Measurements from ENCODE around the gene NDUFS6. TPM values are rescaled to one million over a fixed set of nuclear protein-coding genes. Genes with fewer than 3 reads are reported as not detected.

The NDUFS6 gene
- total RNA-seq, 6 donors from 2014 or later, result 22.9 to 64.6 (median 39.3) TPM

DNA sequence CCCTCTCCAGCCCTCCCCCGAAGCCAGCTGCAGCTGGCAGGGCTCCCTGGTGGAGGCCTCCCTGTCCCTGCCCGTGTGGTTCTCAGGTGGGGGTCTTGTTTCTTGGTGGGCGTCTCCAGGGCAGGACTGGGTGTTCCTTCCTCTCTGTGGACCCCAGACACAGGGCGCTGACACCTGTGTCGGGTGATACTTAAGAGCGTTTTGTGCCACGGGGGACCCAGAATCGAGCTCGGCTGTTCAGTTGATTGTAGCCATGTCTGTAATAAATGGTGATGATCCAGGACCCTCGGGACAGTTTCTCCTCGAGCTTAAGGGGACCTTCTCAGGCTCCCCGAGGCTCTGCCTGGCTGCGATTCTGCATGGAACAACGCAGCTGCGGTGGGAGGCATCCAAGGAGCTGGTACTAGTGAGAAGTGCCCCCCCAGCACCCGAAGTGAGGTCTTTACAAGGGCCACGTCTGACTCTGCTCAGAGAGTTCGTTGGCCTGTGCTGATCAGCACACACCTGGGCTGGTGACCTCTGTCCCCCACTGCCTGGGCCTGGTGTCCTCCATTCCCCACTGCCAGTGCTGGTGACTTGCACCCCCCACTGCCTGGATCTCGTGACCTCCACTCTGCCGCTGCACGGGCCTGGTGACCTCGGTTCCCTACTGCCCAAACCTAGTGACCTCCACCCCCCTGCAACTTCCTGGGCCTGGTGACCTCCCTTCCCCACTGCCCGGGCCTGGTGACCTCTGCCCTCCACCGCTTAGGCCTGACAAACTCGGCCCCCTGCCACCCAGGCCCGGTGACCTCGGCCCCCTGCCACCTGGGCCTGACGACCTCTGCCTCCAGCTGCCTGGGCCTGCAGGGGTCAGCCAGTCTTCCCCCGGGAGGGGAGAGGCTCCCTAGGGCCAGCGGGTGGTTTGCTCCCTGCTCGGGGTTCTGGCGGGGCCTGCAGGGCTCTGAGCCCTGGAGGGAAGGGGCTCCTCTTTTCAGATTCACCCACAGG is 36.0 kb downstream of the NDUFS6 start:
- no peak overlapping the region for H3K27ac ChIP-seq
- WGBS, 2 donors, result 72 to 84% methylated on average over 14 to 28 of the region's 32 CpGs
- H3K9me3 ChIP-seq, result no peaks in the 10 kb centered on the region
- H3K27me3 ChIP-seq, result peaks cover 0 to 5% (median 0%) of the 10 kb centered on the region in 4 donors
- ATAC-seq (ENCODE audit: low FRiP score in 2 of 2) (no peak), DNase-seq (peak in 1 of 2 donors; percentile 67)
- H3K4me3 ChIP-seq, result no peak overlapping the region
- TF ChIP-seq, protein P1, sequence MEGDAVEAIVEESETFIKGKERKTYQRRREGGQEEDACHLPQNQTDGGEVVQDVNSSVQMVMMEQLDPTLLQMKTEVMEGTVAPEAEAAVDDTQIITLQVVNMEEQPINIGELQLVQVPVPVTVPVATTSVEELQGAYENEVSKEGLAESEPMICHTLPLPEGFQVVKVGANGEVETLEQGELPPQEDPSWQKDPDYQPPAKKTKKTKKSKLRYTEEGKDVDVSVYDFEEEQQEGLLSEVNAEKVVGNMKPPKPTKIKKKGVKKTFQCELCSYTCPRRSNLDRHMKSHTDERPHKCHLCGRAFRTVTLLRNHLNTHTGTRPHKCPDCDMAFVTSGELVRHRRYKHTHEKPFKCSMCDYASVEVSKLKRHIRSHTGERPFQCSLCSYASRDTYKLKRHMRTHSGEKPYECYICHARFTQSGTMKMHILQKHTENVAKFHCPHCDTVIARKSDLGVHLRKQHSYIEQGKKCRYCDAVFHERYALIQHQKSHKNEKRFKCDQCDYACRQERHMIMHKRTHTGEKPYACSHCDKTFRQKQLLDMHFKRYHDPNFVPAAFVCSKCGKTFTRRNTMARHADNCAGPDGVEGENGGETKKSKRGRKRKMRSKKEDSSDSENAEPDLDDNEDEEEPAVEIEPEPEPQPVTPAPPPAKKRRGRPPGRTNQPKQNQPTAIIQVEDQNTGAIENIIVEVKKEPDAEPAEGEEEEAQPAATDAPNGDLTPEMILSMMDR (IDR thresholded peaks at IDR 0.05), result no peak
- TF ChIP-seq EP300 (IDR thresholded peaks at IDR 0.05) (no peak), POLR2A (IDR thresholded peaks at IDR 0.05) (no peak), POLR2AphosphoS5 (IDR thresholded peaks at IDR 0.05) (no peak)
- no peaks in the 10 kb centered on the region for H3K36me3 ChIP-seq
- H3K4me1 ChIP-seq, result no peaks in the 10 kb centered on the region

DNA sequence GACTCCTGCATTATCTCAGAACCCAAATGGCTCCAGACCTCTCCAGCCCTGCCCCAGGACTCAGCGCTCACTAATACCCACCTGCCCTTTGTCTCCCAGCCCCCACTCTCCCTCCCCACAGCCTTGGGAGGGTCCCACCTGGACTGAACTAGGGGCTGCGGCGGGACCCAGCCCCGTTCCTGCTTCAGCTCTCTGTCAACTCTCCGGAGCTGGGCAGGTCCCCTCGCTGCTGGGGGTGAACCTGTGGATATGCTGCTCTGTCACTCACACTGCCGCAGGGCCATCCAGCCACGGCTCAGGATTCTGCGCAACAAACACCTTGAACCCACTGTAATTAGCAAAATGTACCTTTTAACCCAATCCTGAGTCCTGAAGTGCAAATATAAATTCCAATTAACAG is 36.8 kb downstream of the NDUFS6 start:
- H3K36me3 ChIP-seq, result no peaks in the 10 kb centered on the region
- no peaks in the 10 kb centered on the region for H3K4me1 ChIP-seq
- WGBS, 2 donors, result 75 to 79% methylated on average over 3 to 9 of the region's 9 CpGs
- no peak overlapping the region for H3K27ac ChIP-seq
- peak in 1 of 2 donors; percentile 39 for DNase-seq
- H3K27me3 ChIP-seq, result peaks cover 0 to 5% (median 0%) of the 10 kb centered on the region in 4 donors
- TF ChIP-seq EP300 (IDR thresholded peaks at IDR 0.05) (no peak), POLR2AphosphoS5 (IDR thresholded peaks at IDR 0.05) (no peak), POLR2A (IDR thresholded peaks at IDR 0.05) (no peak)
- TF ChIP-seq, protein P1 (IDR thresholded peaks at IDR 0.05), result no peak
- no peak for ATAC-seq (ENCODE audit: low FRiP score in 2 of 2)
- no peaks in the 10 kb centered on the region for H3K9me3 ChIP-seq
- no peak overlapping the region for H3K4me3 ChIP-seq

DNA sequence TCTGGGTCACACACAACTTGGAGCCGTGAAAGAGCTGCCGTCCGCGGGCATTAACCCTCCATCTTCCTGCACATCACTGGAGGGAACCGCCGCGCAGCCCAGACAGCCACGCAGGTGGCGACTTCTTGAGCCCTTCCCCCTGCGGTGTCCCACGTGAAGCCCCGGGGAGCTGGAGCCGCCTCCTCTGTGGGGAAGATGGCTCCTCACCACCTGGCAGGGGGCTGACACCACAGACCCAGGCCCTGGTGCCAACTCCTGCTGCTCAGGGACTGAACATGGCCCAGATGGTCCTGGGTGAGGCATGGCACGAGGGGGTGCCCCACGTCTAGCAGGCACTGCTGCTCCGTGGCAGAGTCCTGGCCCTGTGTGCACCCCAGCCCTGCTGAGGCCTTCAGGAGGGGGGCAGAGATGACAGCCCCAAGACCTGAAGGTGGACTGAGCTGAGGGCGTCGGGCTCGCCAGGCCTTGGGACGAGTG is 38.9 kb downstream of the NDUFS6 start:
- ATAC-seq (ENCODE audit: low FRiP score in 2 of 2), result no peak
- peak in 1 of 2 donors; percentile 75 for DNase-seq
- Histone ChIP-seq H3K4me1 (no peaks in the 10 kb centered on the region), H3K36me3 (no peaks in the 10 kb centered on the region), H3K27me3 (peaks cover 0 to 5% (median 0%) of the 10 kb centered on the region in 4 donors), H3K27ac (no peak overlapping the region), H3K4me3 (no peak overlapping the region), H3K9me3 (no peaks in the 10 kb centered on the region)
- WGBS, 2 donors, result 83 to 90% methylated on average over 15 to 19 of the region's 20 CpGs
- no peak for TF ChIP-seq EP300 (IDR thresholded peaks at IDR 0.05)
- no peak for TF ChIP-seq POLR2AphosphoS5 (IDR thresholded peaks at IDR 0.05)
- TF ChIP-seq, protein P1 (IDR thresholded peaks at IDR 0.05), result no peak

DNA sequence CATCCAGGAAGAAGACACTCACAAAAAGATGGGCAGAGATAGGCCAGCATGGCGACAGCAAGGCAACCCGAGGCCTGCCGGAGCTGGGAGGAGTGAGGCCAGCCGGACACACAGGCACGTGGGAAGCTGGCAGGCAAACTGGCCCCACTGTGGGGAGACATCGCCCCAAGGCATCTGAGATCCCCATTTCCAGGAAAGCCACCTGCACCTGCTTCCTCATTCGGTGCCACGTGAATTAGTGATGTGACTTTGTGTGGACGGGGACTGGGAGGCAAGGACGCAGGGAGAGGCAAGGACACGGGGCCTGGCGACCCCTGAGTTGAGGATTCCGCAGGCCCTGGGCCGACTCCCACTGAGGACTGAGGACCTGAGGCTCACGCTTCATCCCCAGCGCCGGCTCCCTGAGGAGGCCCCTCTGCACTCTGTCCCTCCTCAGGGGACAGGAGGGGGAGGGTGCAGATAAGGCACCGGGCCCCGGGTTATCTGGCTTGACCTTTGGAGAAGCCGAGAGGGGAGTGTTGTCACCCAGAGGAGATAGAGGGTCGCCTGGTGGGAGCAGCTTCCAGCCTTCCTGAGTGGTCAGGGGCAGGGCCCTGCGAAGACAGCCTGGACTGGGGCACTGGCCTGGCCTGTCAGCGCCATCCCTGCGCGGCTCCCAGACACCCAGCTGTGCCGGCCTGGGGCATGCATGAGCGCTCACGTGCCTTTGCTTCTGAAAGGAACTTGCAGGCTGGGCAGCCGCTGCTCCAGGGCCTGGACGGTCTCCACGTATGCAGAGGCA is 39.7 kb downstream of the NDUFS6 start:
- DNase-seq (peak in 1 of 2 donors; percentile 78), ATAC-seq (ENCODE audit: low FRiP score in 2 of 2) (no peak)
- peaks cover 0 to 5% (median 0%) of the 10 kb centered on the region in 4 donors for H3K27me3 ChIP-seq
- no peak overlapping the region for H3K4me3 ChIP-seq
- WGBS, 2 donors, result 49 to 69% methylated on average over 15 to 25 of the region's 31 CpGs
- H3K9me3 ChIP-seq, result no peaks in the 10 kb centered on the region
- H3K36me3 ChIP-seq, result no peaks in the 10 kb centered on the region
- TF ChIP-seq POLR2A (IDR thresholded peaks at IDR 0.05), result no peak
- TF ChIP-seq, protein P1 (IDR thresholded peaks at IDR 0.05), result no peak
- no peak for TF ChIP-seq EP300 (IDR thresholded peaks at IDR 0.05)
- no peak for TF ChIP-seq POLR2AphosphoS5 (IDR thresholded peaks at IDR 0.05)
- no peaks in the 10 kb centered on the region for H3K4me1 ChIP-seq
- H3K27ac ChIP-seq, result no peak overlapping the region

Measured in upper lobe of left lung (tissue), 6 donors.